H1 (cell line): ENCODE data around the gene TEAD2. TPM values are rescaled to one million over a fixed set of nuclear protein-coding genes. Genes with fewer than 3 reads are reported as not detected.

Experiments used
- CTCF ChIA-PET: fragments of 300-600 bp; sonication (Branson Sonifier 250); formaldehyde crosslinking; loops from one replicate; lab custom pipeline; 2021; ENCODE audit not compliant: partially characterized antibody; lab: Charles Lee
- POLR2A ChIA-PET: fragments of 300-600 bp; sonication (Branson Sonifier 250); formaldehyde crosslinking; loops from one replicate; lab custom pipeline; 2021; ENCODE audit warnings: inconsistent platforms; ENCODE audit not compliant: partially characterized antibody; lab: Charles Lee
- DNase-seq, 2 experiments: peaks; one replicate each; pipeline versions ENCODE4 v3.0.0 to v3.0.0-alpha.2; 2010 to 2022; ENCODE audit warnings: low spot score in 2 of 2, low read depth in 1 of 2, mixed read lengths in 1 of 2
- FAIRE-seq: peaks from 2 replicates; lab custom pipeline; 2011; peaks lifted over from hg19 to GRCh38; lab: Jason Lieb, UNC
- H2AFZ ChIP-seq: 2 replicates; pipeline ENCODE4 v1.8.1; 2012; ENCODE audit warnings: low read length, inconsistent platforms
- H2AK5ac ChIP-seq: 2 replicates; pipeline ENCODE4 v1.6.1; 2013; ENCODE audit warnings: low read depth, low read length
- H2BK120ac ChIP-seq: replicated peaks from 2 replicates; pipeline ENCODE3; 2013; ENCODE audit warnings: low read depth, low read length, inconsistent platforms
- H2BK12ac ChIP-seq: 2 replicates; pipeline ENCODE4 v1.6.1; 2013; ENCODE audit warnings: low read depth, low read length
- H2BK15ac ChIP-seq: 2 replicates; pipeline ENCODE4 v1.6.1; 2013; ENCODE audit warnings: low read length
- H2BK20ac ChIP-seq: 2 replicates; pipeline ENCODE4 v1.6.1; 2013; ENCODE audit warnings: low read length
- H2BK5ac ChIP-seq: 2 replicates; pipeline ENCODE4 v1.6.1; 2013; ENCODE audit warnings: low read depth, low read length
- H3K14ac ChIP-seq: 2 replicates; pipeline ENCODE4 v1.6.1; 2013; ENCODE audit warnings: inconsistent platforms; ENCODE audit not compliant: insufficient read length
- H3K18ac ChIP-seq: 2 replicates; pipeline ENCODE4 v1.6.1; 2013; ENCODE audit warnings: low read length; ENCODE audit errors: extremely low read depth
- H3K23ac ChIP-seq: 2 replicates; pipeline ENCODE4 v1.6.1; 2013; ENCODE audit warnings: inconsistent platforms; ENCODE audit not compliant: insufficient read length
- H3K23me2 ChIP-seq: 2 replicates; pipeline ENCODE4 v1.6.1; 2013; ENCODE audit warnings: low read depth, low read length
- H3K27ac ChIP-seq: 2 replicates; pipeline ENCODE4 v1.6.1; 2011; ENCODE audit warnings: low read depth, low read length, inconsistent platforms
- H3K27me3 ChIP-seq, 4 experiments: replicated peaks in 1 of 4; 1 replicate in 1 of 4; 2 replicates in 3 of 4; pipeline versions ENCODE4 v1.6.1 to v1.8.1; 2011 to 2013; ENCODE audit warnings: low read length in 3 of 4, mild to moderate bottlenecking in 3 of 4, inconsistent platforms in 2 of 4, mixed read lengths in 2 of 4, moderate library complexity in 1 of 4; ENCODE audit not compliant: control insufficient read depth in 3 of 4, insufficient read depth in 3 of 4; ENCODE audit errors: extremely low read depth in 1 of 4
- H3K36me3 ChIP-seq, 4 experiments: 2 replicates each; pipeline versions ENCODE4 v1.6.1 to v1.8.1; 2011 to 2013; ENCODE audit warnings: mild to moderate bottlenecking in 4 of 4, low read length in 3 of 4, moderate library complexity in 2 of 4, control low read depth in 1 of 4, inconsistent platforms in 1 of 4; ENCODE audit not compliant: insufficient read depth in 4 of 4, control insufficient read depth in 2 of 4
- H3K4ac ChIP-seq: replicated peaks from 2 replicates; pipeline ENCODE3; 2013; ENCODE audit warnings: low read length, low read depth, mixed read lengths, inconsistent platforms; ENCODE audit not compliant: insufficient read length
- H3K4me1 ChIP-seq, 4 experiments: replicated peaks in 1 of 4; 1 replicate in 1 of 4; 2 replicates in 3 of 4; pipeline versions ENCODE4 v1.6.1 to v1.8.1; 2011 to 2013; ENCODE audit warnings: low read length in 3 of 4, inconsistent platforms in 2 of 4, mixed read lengths in 1 of 4; ENCODE audit not compliant: insufficient read depth in 4 of 4, control insufficient read depth in 3 of 4
- H3K4me2 ChIP-seq, 2 experiments: 2 replicates each; pipeline versions ENCODE4 v1.6.1 to v1.8.1; 2011 to 2013; ENCODE audit warnings: low read depth in 2 of 2, low read length in 2 of 2, control low read depth in 1 of 2, inconsistent platforms in 1 of 2, mild to moderate bottlenecking in 1 of 2; ENCODE audit not compliant: insufficient read depth in 1 of 2
- H3K4me3 ChIP-seq, 4 experiments: fragments of 200-600, 300-600 bp in 1 of 4; sonication (generic), shearing (Covaris generic), sonication (Bioruptor Twin) in 1 of 4; 2 replicates each; pipeline versions ENCODE4 v1.5.1 to v1.8.1; 2011 to 2016; ENCODE audit warnings: low read length in 4 of 4, low read depth in 3 of 4, control low read depth in 2 of 4, inconsistent platforms in 2 of 4, mild to moderate bottlenecking in 2 of 4, mixed read lengths in 1 of 4, moderate library complexity in 1 of 4; ENCODE audit not compliant: insufficient read depth in 2 of 4; ENCODE audit errors: extremely low read depth in 1 of 4
- H3K56ac ChIP-seq: replicated peaks from 2 replicates; pipeline ENCODE3; 2013; ENCODE audit warnings: low read depth, mild to moderate bottlenecking, mixed read lengths, low read length, inconsistent platforms; ENCODE audit not compliant: insufficient read length
- H3K79me1 ChIP-seq: 2 replicates; pipeline ENCODE4 v1.6.1; 2013; ENCODE audit warnings: low read depth, low read length, control low read depth
- H3K79me2 ChIP-seq, 2 experiments: 2 replicates each; pipeline versions ENCODE4 v1.6.1 to v1.8.1; 2012 to 2013; ENCODE audit warnings: low read length in 2 of 2, mild to moderate bottlenecking in 2 of 2, inconsistent platforms in 1 of 2; ENCODE audit not compliant: insufficient read depth in 2 of 2, control insufficient read depth in 1 of 2
- H3K9ac ChIP-seq, 4 experiments: replicated peaks in 1 of 4; 1 replicate in 1 of 4; 2 replicates in 3 of 4; pipeline versions ENCODE4 v1.6.1 to v1.8.1; 2011 to 2013; ENCODE audit warnings: low read depth in 3 of 4, low read length in 3 of 4, control low read depth in 2 of 4, mild to moderate bottlenecking in 2 of 4, moderate library complexity in 2 of 4, inconsistent platforms in 1 of 4; ENCODE audit errors: extremely low read depth in 1 of 4
- H3K9me3 ChIP-seq, 2 experiments: 2 replicates each; pipeline versions ENCODE4 v1.6.1 to v1.8.1; 2012 to 2013; ENCODE audit warnings: mild to moderate bottlenecking in 2 of 2, moderate library complexity in 2 of 2, control low read depth in 1 of 2, inconsistent platforms in 1 of 2, low read depth in 1 of 2, low read length in 1 of 2, mixed read lengths in 1 of 2; ENCODE audit not compliant: insufficient read depth in 2 of 2
- H4K20me1 ChIP-seq, 2 experiments: replicated peaks in 1 of 2; 2 replicates each; pipeline versions ENCODE3 to v1.8.1; 2011 to 2013; ENCODE audit warnings: inconsistent platforms in 2 of 2, low read length in 2 of 2, mild to moderate bottlenecking in 1 of 2; ENCODE audit not compliant: insufficient read depth in 2 of 2, control insufficient read depth in 1 of 2
- H4K5ac ChIP-seq: 2 replicates; pipeline ENCODE4 v1.6.1; 2013; ENCODE audit warnings: low read length, low read depth, mixed read lengths, inconsistent platforms; ENCODE audit not compliant: insufficient read length
- H4K8ac ChIP-seq: 2 replicates; pipeline ENCODE4 v1.8.0; 2013; ENCODE audit warnings: mild to moderate bottlenecking, moderate library complexity, low read length, inconsistent platforms; ENCODE audit not compliant: insufficient read depth; ENCODE audit errors: extremely low read depth
- H4K91ac ChIP-seq: replicated peaks from 2 replicates; pipeline ENCODE3; 2013; ENCODE audit warnings: low read length, mixed read lengths, inconsistent platforms; ENCODE audit not compliant: insufficient read length
- BRCA1 ChIP-seq: IDR thresholded peaks from 2 replicates; pipeline ENCODE4 v1.6.1; 2012; ENCODE audit warnings: low read depth, low read length, improper control_type of control experiment
- EGR1 ChIP-seq: IDR thresholded peaks from 2 replicates; pipeline ENCODE4 v1.6.1; 2011; ENCODE audit warnings: low read depth, low read length, borderline replicate concordance
- GTF2F1 ChIP-seq: IDR thresholded peaks from 2 replicates; pipeline ENCODE4 v1.6.1; 2012; ENCODE audit warnings: low read depth, low read length, improper control_type of control experiment, borderline replicate concordance
- JUN ChIP-seq: IDR thresholded peaks from 2 replicates; pipeline ENCODE4 v1.6.1; 2011; ENCODE audit warnings: low read depth, mild to moderate bottlenecking, improper control_type of control experiment, low read length
- KDM4A ChIP-seq: IDR thresholded peaks from one replicate; pipeline ENCODE4 v1.7.1; 2012; ENCODE audit warnings: low read depth, mild to moderate bottlenecking, moderate library complexity, low read length, inconsistent platforms; ENCODE audit not compliant: severe bottlenecking
- NRF1 ChIP-seq: IDR thresholded peaks from 2 replicates; pipeline ENCODE4 v1.6.1; 2011; ENCODE audit warnings: mild to moderate bottlenecking, low read depth, low read length, improper control_type of control experiment
- POLR2A ChIP-seq, 2 experiments: IDR thresholded peaks; 1 replicate in 1 of 2; 2 replicates in 1 of 2; pipeline ENCODE4 v1.6.1; 2011; ENCODE audit warnings: low read depth in 2 of 2, low read length in 2 of 2, mild to moderate bottlenecking in 2 of 2; ENCODE audit errors: control extremely low read depth in 1 of 2
- POU5F1 ChIP-seq: IDR thresholded peaks from 2 replicates; pipeline ENCODE4 v1.6.1; 2011; ENCODE audit warnings: low read depth, mild to moderate bottlenecking, low read length, moderate library complexity
- RXRA ChIP-seq: IDR thresholded peaks from 2 replicates; pipeline ENCODE4 v1.6.1; 2011; ENCODE audit warnings: low read depth, mild to moderate bottlenecking, low read length, moderate library complexity; ENCODE audit not compliant: insufficient read depth
- SIRT6 ChIP-seq: IDR thresholded peaks from one replicate; pipeline ENCODE4 v1.7.1; 2012; ENCODE audit warnings: low read length, inconsistent platforms
- SRF ChIP-seq: IDR thresholded peaks from 2 replicates; pipeline ENCODE4 v1.6.1; 2011; ENCODE audit warnings: mild to moderate bottlenecking, low read depth, low read length, moderate library complexity
- TEAD4 ChIP-seq: IDR thresholded peaks from 2 replicates; pipeline ENCODE4 v1.6.1; 2012; ENCODE audit warnings: low read depth, low read length, inconsistent platforms, mixed read lengths
- WGBS, 2 experiments: shearing (Covaris generic) in 1 of 2; methylation state at CpG; one replicate each; pipeline versions ENCODE4 v1.1.6 to v1.1.7; 2013 to 2015; ENCODE audit warnings: low lambda C conversion rate in 2 of 2, mixed read lengths in 2 of 2, inconsistent platforms in 1 of 2, low coverage in 1 of 2, missing lambda C conversion rate in 1 of 2; ENCODE audit not compliant: insufficient replicate concordance in 2 of 2, insufficient coverage in 1 of 2, insufficient read length in 1 of 2; ENCODE audit errors: extremely low coverage in 1 of 2, missing lambda C conversion rate in 1 of 2; 5-methylcytosine and 5-hydroxymethylcytosine counted together
- polyA plus RNA-seq, 7 experiments: library from polyadenylated mRNA; depleted of rRNA in 3 of 7; stranded (reverse) in 5 of 7; unstranded in 2 of 7; fragments of >200 nt in 5 of 7; fragments of 200-250 nt in 2 of 7; gene quantifications; 1 replicate in 5 of 7; 2 replicates in 1 of 7; 4 replicates in 1 of 7; pipeline versions ENCODE4 v1.2.1 to v1.2.3, GENCODE V29; 2011 to 2013; ENCODE audit warnings: missing spikeins in 2 of 7, mixed read lengths in 2 of 7
- total RNA-seq: library from RNA; stranded (reverse); fragmentation: NEBNext Ultra II Directional; extraction: Animal tissue kit (Norgen Biotek cat#: 25700); gene quantifications from 2 replicates; pipeline ENCODE4 v1.2.1, GENCODE V29; 2021
- TF ChIP-seq, protein P1 (sequence below), 3 experiments: IDR thresholded peaks; 1 replicate in 2 of 3; 2 replicates in 1 of 3; pipeline versions ENCODE4 v1.5.1 to v1.6.1; 2011; ENCODE audit warnings: low read length in 3 of 3, mild to moderate bottlenecking in 3 of 3, inconsistent platforms in 2 of 3, low read depth in 1 of 3, moderate library complexity in 1 of 3; ENCODE audit not compliant: insufficient read depth in 1 of 3; ENCODE audit errors: control extremely low read depth in 1 of 3

The TEAD2 gene
- total and polyA plus RNA-seq, 2 of the 8 experiments (the other 6 are each of a cell fraction or from before 2014, with no cell fraction given) = 87.6 to 146 TPM

DNA sequence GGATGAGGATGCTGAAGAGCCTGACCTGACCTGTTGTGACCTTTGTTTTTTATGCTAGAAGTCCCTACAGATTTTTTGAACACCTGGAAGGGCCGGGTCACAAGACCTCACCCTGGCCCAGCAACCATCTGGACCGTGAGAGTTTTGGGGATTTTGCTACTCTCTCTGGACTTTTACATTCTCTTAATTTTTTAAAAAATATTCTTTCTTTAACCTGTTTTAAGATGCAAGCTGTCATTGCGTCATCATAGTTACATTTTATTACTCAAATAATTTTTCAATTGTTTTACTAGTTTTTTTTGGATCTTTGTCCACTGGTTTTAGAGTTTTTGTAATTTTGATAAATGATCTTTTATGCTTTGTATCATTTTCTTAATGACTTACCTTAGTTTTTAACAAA lies 9.0 kb upstream of the TEAD2 start:
- no peak overlapping the region for H2BK12ac ChIP-seq
- 80% methylated on average over 3 of the region's 3 CpGs; no CpG with 5 or more reads in 1 of the 2 experiments for WGBS, 2 experiments
- no peak overlapping the region for H3K56ac ChIP-seq
- H3K79me1 ChIP-seq = no peaks in the 10 kb centered on the region
- H3K79me2 ChIP-seq = no peaks in the 10 kb centered on the region
- no peak for TF ChIP-seq SIRT6
- no peak for TF ChIP-seq POLR2A (IDR thresholded peaks at IDR 0.05; ENCODE audit: control extremely low read depth in 1 of 2, low read depth in 2 of 2, low read length in 2 of 2)
- TF ChIP-seq, protein P1, sequence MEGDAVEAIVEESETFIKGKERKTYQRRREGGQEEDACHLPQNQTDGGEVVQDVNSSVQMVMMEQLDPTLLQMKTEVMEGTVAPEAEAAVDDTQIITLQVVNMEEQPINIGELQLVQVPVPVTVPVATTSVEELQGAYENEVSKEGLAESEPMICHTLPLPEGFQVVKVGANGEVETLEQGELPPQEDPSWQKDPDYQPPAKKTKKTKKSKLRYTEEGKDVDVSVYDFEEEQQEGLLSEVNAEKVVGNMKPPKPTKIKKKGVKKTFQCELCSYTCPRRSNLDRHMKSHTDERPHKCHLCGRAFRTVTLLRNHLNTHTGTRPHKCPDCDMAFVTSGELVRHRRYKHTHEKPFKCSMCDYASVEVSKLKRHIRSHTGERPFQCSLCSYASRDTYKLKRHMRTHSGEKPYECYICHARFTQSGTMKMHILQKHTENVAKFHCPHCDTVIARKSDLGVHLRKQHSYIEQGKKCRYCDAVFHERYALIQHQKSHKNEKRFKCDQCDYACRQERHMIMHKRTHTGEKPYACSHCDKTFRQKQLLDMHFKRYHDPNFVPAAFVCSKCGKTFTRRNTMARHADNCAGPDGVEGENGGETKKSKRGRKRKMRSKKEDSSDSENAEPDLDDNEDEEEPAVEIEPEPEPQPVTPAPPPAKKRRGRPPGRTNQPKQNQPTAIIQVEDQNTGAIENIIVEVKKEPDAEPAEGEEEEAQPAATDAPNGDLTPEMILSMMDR (IDR thresholded peaks at IDR 0.05; ENCODE audit: control extremely low read depth in 1 of 3, insufficient read depth in 1 of 3, low read depth in 1 of 3, low read length in 3 of 3) = no peak
- no peak for TF ChIP-seq POU5F1
- no peak for TF ChIP-seq JUN
- no peak for TF ChIP-seq NRF1
- no peak for TF ChIP-seq TEAD4
- TF ChIP-seq SRF = no peak
- TF ChIP-seq KDM4A = no peak
- TF ChIP-seq GTF2F1 = no peak
- no peak for TF ChIP-seq EGR1
- no peak for TF ChIP-seq RXRA
- no peak for TF ChIP-seq BRCA1
- TF ChIP-seq, all 59 proteins: peak for 0
- DNase-seq = no peak
- H2BK15ac ChIP-seq = no peak overlapping the region
- no peak overlapping the region for H3K4ac ChIP-seq
- FAIRE-seq = no peak
- H2AFZ ChIP-seq = no peak overlapping the region
- no peaks in the 10 kb centered on the region for H4K20me1 ChIP-seq
- no peaks in the 10 kb centered on the region; a peak in 1 of 7 replicates for H3K27me3 ChIP-seq
- no peak overlapping the region for H3K14ac ChIP-seq
- no peak overlapping the region for H2AK5ac ChIP-seq
- no peak overlapping the region for H4K91ac ChIP-seq
- no peaks in the 10 kb centered on the region for H3K4me1 ChIP-seq
- no peak overlapping the region for H3K9ac ChIP-seq
- no peaks in the 10 kb centered on the region for H3K36me3 ChIP-seq
- ChIA-PET POLR2A (interaction anchor here (1.3 to 1.6 kb wide), 2 partner anchors 12 to 43 kb away, joined by 4 to 5 read pairs; no protein-coding TSS in a partner anchor), CTCF (interaction anchor here (0.6 to 1.4 kb wide), 3 partner anchors 12 to 45 kb away, joined by 3 read pairs; no protein-coding TSS in a partner anchor)
- no peak overlapping the region for H4K5ac ChIP-seq
- H2BK20ac ChIP-seq = no peak overlapping the region
- no peak overlapping the region for H2BK5ac ChIP-seq
- H3K9me3 ChIP-seq = 0 out of 4 replicates have a peak, but pooled peaks cover 0 to 7% of the 10 kb centered on the region in 2 experiments
- H3K4me2 ChIP-seq = no peak overlapping the region
- no peak overlapping the region for H3K23ac ChIP-seq
- no peak overlapping the region for H3K27ac ChIP-seq
- H3K23me2 ChIP-seq = no peaks in the 10 kb centered on the region
- no peak overlapping the region for H4K8ac ChIP-seq
- H3K4me3 ChIP-seq = no peak overlapping the region
- H3K18ac ChIP-seq = no peak overlapping the region
- H2BK120ac ChIP-seq = no peak overlapping the region
